WERI-Rb-1 (cell line): ENCODE results near the gene ENSA.
A peak's percentile ranks its signal among the peaks of the same experiment; 100 is the strongest.

Experiments used
- DNase-seq: peaks from one replicate; pipeline ENCODE4 v3.0.0-alpha.2; 2020
- H3K27ac ChIP-seq: fragments of 250-450 bp; sonication (Bioruptor Pico); 2 replicates; pipeline ENCODE4 v1.5.1; 2020; ENCODE audit warnings: mild to moderate bottlenecking, moderate library complexity
- H3K27me3 ChIP-seq: fragments of 250-450 bp; sonication (Bioruptor Pico); 2 replicates; pipeline ENCODE4 v1.5.1; 2021; ENCODE audit warnings: mild to moderate bottlenecking, low read depth, moderate library complexity; ENCODE audit not compliant: insufficient read depth, severe bottlenecking
- H3K36me3 ChIP-seq: fragments of 250-450 bp; sonication (Bioruptor Pico); 2 replicates; pipeline ENCODE4 v1.5.1; 2020; ENCODE audit warnings: mild to moderate bottlenecking, moderate library complexity
- H3K4me3 ChIP-seq: 2 replicates; pipeline ENCODE4 v1.5.1; 2011; ENCODE audit warnings: low read depth, mild to moderate bottlenecking, control low read depth, low read length
- H3K9me3 ChIP-seq: fragments of 250-450 bp; sonication (Bioruptor Pico); 2 replicates; pipeline ENCODE4 v1.5.1; 2021; ENCODE audit warnings: mild to moderate bottlenecking, moderate library complexity; ENCODE audit not compliant: severe bottlenecking
- TF ChIP-seq, protein P1 (sequence below): IDR thresholded peaks from 2 replicates; pipeline ENCODE4 v1.5.1; 2011; ENCODE audit warnings: low read depth, mild to moderate bottlenecking, control low read depth, inconsistent platforms, low read length

ENSA gene

GRCh38 chr1:150621497-150622302 lies 7.7 kb downstream of the ENSA start:
- Histone ChIP-seq H3K27me3 (no peaks in the 10 kb centered on the region), H3K4me3 (no peak overlapping the region), H3K36me3 (peaks cover 88% of the 10 kb centered on the region), H3K27ac (no peak overlapping the region), H3K9me3 (no peaks in the 10 kb centered on the region)
- TF ChIP-seq, protein P1, sequence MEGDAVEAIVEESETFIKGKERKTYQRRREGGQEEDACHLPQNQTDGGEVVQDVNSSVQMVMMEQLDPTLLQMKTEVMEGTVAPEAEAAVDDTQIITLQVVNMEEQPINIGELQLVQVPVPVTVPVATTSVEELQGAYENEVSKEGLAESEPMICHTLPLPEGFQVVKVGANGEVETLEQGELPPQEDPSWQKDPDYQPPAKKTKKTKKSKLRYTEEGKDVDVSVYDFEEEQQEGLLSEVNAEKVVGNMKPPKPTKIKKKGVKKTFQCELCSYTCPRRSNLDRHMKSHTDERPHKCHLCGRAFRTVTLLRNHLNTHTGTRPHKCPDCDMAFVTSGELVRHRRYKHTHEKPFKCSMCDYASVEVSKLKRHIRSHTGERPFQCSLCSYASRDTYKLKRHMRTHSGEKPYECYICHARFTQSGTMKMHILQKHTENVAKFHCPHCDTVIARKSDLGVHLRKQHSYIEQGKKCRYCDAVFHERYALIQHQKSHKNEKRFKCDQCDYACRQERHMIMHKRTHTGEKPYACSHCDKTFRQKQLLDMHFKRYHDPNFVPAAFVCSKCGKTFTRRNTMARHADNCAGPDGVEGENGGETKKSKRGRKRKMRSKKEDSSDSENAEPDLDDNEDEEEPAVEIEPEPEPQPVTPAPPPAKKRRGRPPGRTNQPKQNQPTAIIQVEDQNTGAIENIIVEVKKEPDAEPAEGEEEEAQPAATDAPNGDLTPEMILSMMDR: peak; percentile 67
- peak; percentile 47 for DNase-seq

- TF ChIP-seq, protein P1: no peak
- H3K27me3 ChIP-seq: no peaks in the 10 kb centered on the region
- peaks cover 88% of the 10 kb centered on the region for H3K36me3 ChIP-seq
- no peak for DNase-seq
- no peaks in the 10 kb centered on the region for H3K9me3 ChIP-seq
- H3K27ac ChIP-seq: peak overlapping the region; percentile 13; the same call in 1 of the 2 replicates
- no peak overlapping the region for H3K4me3 ChIP-seq
Observed at GRCh38 chr1:150620919-150621318, 8.5 kb downstream of the ENSA start.

DNA sequence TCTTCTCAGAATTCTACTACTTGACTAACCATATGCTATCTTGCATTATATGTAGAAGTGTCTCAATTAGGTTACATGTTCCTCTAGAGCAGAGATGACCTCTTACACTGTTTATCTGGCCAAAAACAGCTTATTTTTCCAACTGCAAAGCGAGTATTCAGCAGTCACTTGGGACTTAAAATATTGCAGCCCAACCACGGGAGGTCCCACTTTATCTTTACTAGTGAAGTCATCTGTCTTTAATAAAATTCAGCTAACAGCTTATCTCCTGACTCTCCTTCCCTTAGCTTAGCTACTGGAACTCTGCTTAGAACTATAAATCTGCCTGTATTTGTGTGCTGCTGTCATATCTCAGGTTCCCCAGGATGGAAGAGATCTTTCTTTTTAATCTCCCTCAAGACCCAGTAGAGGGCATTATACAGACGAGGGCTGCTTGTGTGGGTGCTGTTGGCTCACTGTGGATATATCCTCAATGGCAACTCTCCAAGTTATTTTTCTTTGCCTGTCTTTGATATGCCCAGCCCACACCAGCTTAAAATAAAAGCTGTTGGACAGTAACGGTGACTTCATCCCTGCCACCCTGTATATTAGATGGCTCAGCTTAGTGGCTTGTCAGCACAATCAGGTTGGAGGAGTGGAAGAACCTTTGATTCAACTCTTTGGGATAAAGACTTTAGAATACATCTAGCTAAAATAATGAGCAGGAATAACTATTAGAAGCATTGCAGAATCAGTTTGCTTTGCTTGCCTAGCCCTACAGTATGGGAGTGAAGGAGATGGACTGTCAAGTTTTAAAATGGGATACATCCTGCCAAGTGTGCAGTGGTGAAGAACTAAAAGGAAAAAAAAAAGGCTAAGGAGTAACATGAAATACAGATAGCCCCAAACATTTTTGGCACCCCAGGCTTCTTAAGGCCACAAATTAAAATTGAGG lies 9.6 kb downstream of the ENSA start:
- Histone ChIP-seq H3K27ac (no peak overlapping the region), H3K27me3 (no peaks in the 10 kb centered on the region), H3K9me3 (no peaks in the 10 kb centered on the region), H3K36me3 (peaks cover 91% of the 10 kb centered on the region), H3K4me3 (no peak overlapping the region)
- TF ChIP-seq, protein P1: peak; percentile 50
- peak; percentile 47 for DNase-seq

- Histone ChIP-seq H3K36me3 (peaks cover 87% of the 10 kb centered on the region), H3K27me3 (no peaks in the 10 kb centered on the region), H3K27ac (no peak overlapping the region), H3K4me3 (no peak overlapping the region), H3K9me3 (no peaks in the 10 kb centered on the region)
- TF ChIP-seq, protein P1: no peak
- DNase-seq: no peak
Observed at GRCh38 chr1:150615346-150616201, 13.8 kb downstream of the ENSA start.
